A549 (cell line): ENCODE results near the gene BNIP1. TPM values are rescaled to one million over a fixed set of nuclear protein-coding genes. Genes with fewer than 3 reads are reported as not detected.

Source experiments
- ATAC-seq, 2 experiments: fragments of 200-7000 bp in 1 of 2; fragments of >200 bp in 1 of 2; cut with Nextera tagmentation in 1 of 2; cut with Tn5 transposase in 1 of 2; 3 replicates each; pipeline versions ENCODE4 v1.8.0 to v1.9.1; 2018 to 2020; ENCODE audit warnings: mild to moderate bottlenecking in 1 of 2, moderate library complexity in 1 of 2
- CTCF ChIA-PET: fragments of 300-600 bp; sonication (Branson Sonifier 250); formaldehyde crosslinking; extraction: SDS; loops from one replicate; lab custom pipeline; 2021; ENCODE audit warnings: antibody characterized with exemption, inconsistent platforms; lab: Yijun Ruan, JAX
- POLR2A ChIA-PET: fragments of 350-600 bp; formaldehyde crosslinking; extraction: SDS; loops from one replicate; lab custom pipeline; 2021; ENCODE audit warnings: antibody characterized with exemption, inconsistent platforms; lab: Yijun Ruan, JAX
- DNase-seq, 2 experiments: peaks; one replicate each; pipeline versions ENCODE4 v3.0.0 to v3.0.0-alpha.2; 2011 to 2016; ENCODE audit warnings: low read depth in 1 of 2, low spot score in 1 of 2
- FAIRE-seq: peaks from 2 replicates; lab custom pipeline; 2011; peaks lifted over from hg19 to GRCh38; lab: Jason Lieb, UNC
- H3K27ac ChIP-seq, 2 experiments: fragments of >200 bp; sonication (Bioruptor Twin); formaldehyde crosslinking; 3 replicates each; pipeline ENCODE4 v1.5.1; 2016 to 2017
- H3K4me1 ChIP-seq: fragments of >200 bp; sonication (Bioruptor Twin); formaldehyde crosslinking; 3 replicates; pipeline ENCODE4 v1.6.1; 2016
- H3K4me2 ChIP-seq: fragments of >200 bp; sonication (Bioruptor Twin); formaldehyde crosslinking; 3 replicates; pipeline ENCODE4 v1.6.1; 2016
- H3K4me3 ChIP-seq: fragments of >200 bp; sonication (Bioruptor Twin); formaldehyde crosslinking; 3 replicates; pipeline ENCODE4 v1.5.1; 2016
- H3K9me3 ChIP-seq: fragments of >200 bp; sonication (Bioruptor Twin); formaldehyde crosslinking; 3 replicates; pipeline ENCODE4 v1.6.1; 2016
- CHD4 ChIP-seq: fragments of 200-600 bp; sonication (generic); IDR thresholded peaks from 2 replicates; pipeline ENCODE4 v1.6.1; 2016; ENCODE audit warnings: antibody characterized with exemption, mild to moderate bottlenecking, borderline replicate concordance
- EHF ChIP-seq: fragments of 250-450 bp; sonication (Bioruptor Pico); IDR thresholded peaks from 2 replicates; pipeline ENCODE4 v1.5.0; 2020; ENCODE audit warnings: mild to moderate bottlenecking
- GATA3 ChIP-seq: IDR thresholded peaks from 2 replicates; pipeline ENCODE4 v1.6.1; 2012; ENCODE audit warnings: borderline replicate concordance
- JUNB ChIP-seq: fragments of >200 bp; sonication (Bioruptor Twin); formaldehyde crosslinking; IDR thresholded peaks from 2 replicates; pipeline ENCODE4 v1.6.1; 2016
- MYC ChIP-seq: IDR thresholded peaks from 2 replicates; pipeline ENCODE4 v1.6.1; 2012; ENCODE audit warnings: mild to moderate bottlenecking, inconsistent platforms, low read length, improper control_type of control experiment, borderline replicate concordance
- NPAS2 ChIP-seq: fragments of 250-450 bp; sonication (Bioruptor Pico); IDR thresholded peaks from 2 replicates; pipeline ENCODE4 v1.8.0; 2022; ENCODE audit warnings: mild to moderate bottlenecking, moderate library complexity, borderline replicate concordance
- PHF8 ChIP-seq: fragments of 200-600 bp; sonication (generic); IDR thresholded peaks from 2 replicates; pipeline ENCODE4 v1.6.1; 2016; ENCODE audit warnings: low read depth, mild to moderate bottlenecking, antibody characterized with exemption, moderate library complexity, borderline replicate concordance
- POLR2A ChIP-seq: IDR thresholded peaks from 2 replicates; pipeline ENCODE4 v1.6.1; 2012; ENCODE audit warnings: mild to moderate bottlenecking, low read length
- RAD21 ChIP-seq, 2 experiments: fragments of >200 bp in 1 of 2; sonication (Bioruptor Twin) in 1 of 2; formaldehyde crosslinking in 1 of 2; IDR thresholded peaks in 1 of 2; conservative IDR thresholded peaks in 1 of 2; 2 replicates in 1 of 2; 3 replicates in 1 of 2; pipeline ENCODE4 v1.6.1; 2012 to 2018; ENCODE audit warnings: inconsistent platforms in 1 of 2
- RCOR1 ChIP-seq: fragments of 150-350 bp; IDR thresholded peaks from 2 replicates; pipeline ENCODE4 v1.6.1; 2014; ENCODE audit warnings: antibody characterized with exemption, low read length, low read depth
- ZFP36 ChIP-seq: fragments of 450-650 bp; IDR thresholded peaks from 2 replicates; pipeline ENCODE4 v1.6.1; 2014; ENCODE audit warnings: borderline replicate concordance; ENCODE audit not compliant: partially characterized antibody
- ZSCAN20 ChIP-seq: fragments of 250-450 bp; sonication (Bioruptor Pico); IDR thresholded peaks from 2 replicates; pipeline ENCODE4 v1.8.0; 2022; ENCODE audit warnings: mild to moderate bottlenecking, moderate library complexity
- WGBS: methylation state at CpG from one replicate; pipeline ENCODE4 v1.1.6; 2017; ENCODE audit errors: missing lambda C conversion rate; 5-methylcytosine and 5-hydroxymethylcytosine counted together
- polyA plus RNA-seq, 4 experiments: library from polyadenylated mRNA; depleted of rRNA in 3 of 4; stranded (reverse); fragments of >200 nt; fragmentation: RNase III in 1 of 4; extraction: RNeasy Plus Mini Kit Qiagen cat#74134 plus additional on column Dnase treatment in 1 of 4; gene quantifications; 2 replicates in 3 of 4; 3 replicates in 1 of 4; pipeline ENCODE4 v1.2.3, GENCODE V29; 2011 to 2017
- TF ChIP-seq, protein P1 (sequence below): fragments of >200 bp; sonication (Bioruptor Twin); formaldehyde crosslinking; IDR thresholded peaks from 2 replicates; pipeline ENCODE4 v1.6.1; 2016
- TF ChIP-seq, protein P2 (sequence below): fragments of >200 bp; sonication (Bioruptor Twin); formaldehyde crosslinking; IDR thresholded peaks from 3 replicates; pipeline ENCODE4 v1.6.1; 2016
- TF ChIP-seq, protein P3 (sequence below): IDR thresholded peaks from 2 replicates; pipeline ENCODE4 v1.6.1; 2012
- TF ChIP-seq, protein P4 (sequence below): fragments of 250-450 bp; sonication (Bioruptor Pico); IDR thresholded peaks from 2 replicates; pipeline ENCODE4 v1.5.0; 2021; ENCODE audit warnings: mild to moderate bottlenecking, moderate library complexity, borderline replicate concordance
- TF ChIP-seq, protein P5 (sequence below): fragments of 150-350 bp; IDR thresholded peaks from 2 replicates; pipeline ENCODE4 v1.6.1; 2014; ENCODE audit warnings: low read depth, mild to moderate bottlenecking, low read length

BNIP1 gene
- polyA plus RNA-seq, 2 of the 4 experiments (the other 2 are of a cell fraction): 15.8 to 26.7 TPM

DNA sequence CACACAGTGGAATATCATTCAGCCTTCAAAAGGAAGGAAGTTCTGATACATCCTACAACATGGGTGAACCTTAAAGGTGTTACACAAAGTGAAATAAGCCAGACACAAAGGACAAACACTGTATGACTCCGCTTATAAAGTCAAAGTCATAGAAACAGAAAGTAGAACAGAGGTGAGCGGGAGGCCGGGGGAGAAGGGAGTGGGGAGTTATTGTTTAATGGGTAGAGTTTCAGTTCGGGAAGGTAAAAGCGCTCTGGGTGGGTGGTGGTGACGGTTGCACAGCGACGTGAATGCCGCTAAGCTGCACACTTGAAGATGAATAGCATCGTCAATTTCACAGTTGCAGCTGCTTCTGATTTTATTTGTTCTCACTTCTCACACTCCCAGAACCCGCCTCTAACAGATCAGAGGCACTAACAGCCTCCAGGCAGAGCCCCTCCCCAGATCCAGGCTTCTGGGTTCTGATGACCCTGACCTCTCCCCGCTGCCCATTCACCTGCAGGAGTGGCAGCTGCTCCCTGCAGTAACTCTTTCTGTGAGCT, 34.1 kb downstream of the BNIP1 start:
- FAIRE-seq: no peak
- no peaks in the 10 kb centered on the region for H3K4me1 ChIP-seq
- WGBS: 80% methylated on average over 12 of the region's 12 CpGs
- H3K4me3 ChIP-seq: no peak overlapping the region
- DNase-seq: no peak
- H3K9me3 ChIP-seq: 0 out of 3 replicates have a peak, but pooled peaks cover 5% of the 10 kb centered on the region
- CTCF ChIA-PET: interaction anchor here (0.5 kb wide), 1 partner anchor 117 kb away, joined by 3 read pairs; no protein-coding TSS in a partner anchor
- no peak for TF ChIP-seq PHF8
- TF ChIP-seq ZFP36: no peak
- TF ChIP-seq, protein P1, sequence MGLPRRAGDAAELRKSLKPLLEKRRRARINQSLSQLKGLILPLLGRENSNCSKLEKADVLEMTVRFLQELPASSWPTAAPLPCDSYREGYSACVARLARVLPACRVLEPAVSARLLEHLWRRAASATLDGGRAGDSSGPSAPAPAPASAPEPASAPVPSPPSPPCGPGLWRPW: no peak
- TF ChIP-seq RCOR1: no peak
- no peak for TF ChIP-seq NPAS2
- TF ChIP-seq, protein P2, sequence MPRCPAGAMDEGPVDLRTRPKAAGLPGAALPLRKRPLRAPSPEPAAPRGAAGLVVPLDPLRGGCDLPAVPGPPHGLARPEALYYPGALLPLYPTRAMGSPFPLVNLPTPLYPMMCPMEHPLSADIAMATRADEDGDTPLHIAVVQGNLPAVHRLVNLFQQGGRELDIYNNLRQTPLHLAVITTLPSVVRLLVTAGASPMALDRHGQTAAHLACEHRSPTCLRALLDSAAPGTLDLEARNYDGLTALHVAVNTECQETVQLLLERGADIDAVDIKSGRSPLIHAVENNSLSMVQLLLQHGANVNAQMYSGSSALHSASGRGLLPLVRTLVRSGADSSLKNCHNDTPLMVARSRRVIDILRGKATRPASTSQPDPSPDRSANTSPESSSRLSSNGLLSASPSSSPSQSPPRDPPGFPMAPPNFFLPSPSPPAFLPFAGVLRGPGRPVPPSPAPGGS: no peak
- TF ChIP-seq MYC: no peak
- TF ChIP-seq, protein P3, sequence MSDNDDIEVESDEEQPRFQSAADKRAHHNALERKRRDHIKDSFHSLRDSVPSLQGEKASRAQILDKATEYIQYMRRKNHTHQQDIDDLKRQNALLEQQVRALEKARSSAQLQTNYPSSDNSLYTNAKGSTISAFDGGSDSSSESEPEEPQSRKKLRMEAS: no peak
- TF ChIP-seq JUNB: no peak
- TF ChIP-seq, protein P4, sequence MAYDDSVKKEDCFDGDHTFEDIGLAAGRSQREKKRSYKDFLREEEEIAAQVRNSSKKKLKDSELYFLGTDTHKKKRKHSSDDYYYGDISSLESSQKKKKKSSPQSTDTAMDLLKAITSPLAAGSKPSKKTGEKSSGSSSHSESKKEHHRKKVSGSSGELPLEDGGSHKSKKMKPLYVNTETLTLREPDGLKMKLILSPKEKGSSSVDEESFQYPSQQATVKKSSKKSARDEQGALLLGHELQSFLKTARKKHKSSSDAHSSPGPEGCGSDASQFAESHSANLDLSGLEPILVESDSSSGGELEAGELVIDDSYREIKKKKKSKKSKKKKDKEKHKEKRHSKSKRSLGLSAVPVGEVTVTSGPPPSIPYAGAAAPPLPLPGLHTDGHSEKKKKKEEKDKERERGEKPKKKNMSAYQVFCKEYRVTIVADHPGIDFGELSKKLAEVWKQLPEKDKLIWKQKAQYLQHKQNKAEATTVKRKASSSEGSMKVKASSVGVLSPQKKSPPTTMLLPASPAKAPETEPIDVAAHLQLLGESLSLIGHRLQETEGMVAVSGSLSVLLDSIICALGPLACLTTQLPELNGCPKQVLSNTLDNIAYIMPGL: no peak
- TF ChIP-seq, protein P5, sequence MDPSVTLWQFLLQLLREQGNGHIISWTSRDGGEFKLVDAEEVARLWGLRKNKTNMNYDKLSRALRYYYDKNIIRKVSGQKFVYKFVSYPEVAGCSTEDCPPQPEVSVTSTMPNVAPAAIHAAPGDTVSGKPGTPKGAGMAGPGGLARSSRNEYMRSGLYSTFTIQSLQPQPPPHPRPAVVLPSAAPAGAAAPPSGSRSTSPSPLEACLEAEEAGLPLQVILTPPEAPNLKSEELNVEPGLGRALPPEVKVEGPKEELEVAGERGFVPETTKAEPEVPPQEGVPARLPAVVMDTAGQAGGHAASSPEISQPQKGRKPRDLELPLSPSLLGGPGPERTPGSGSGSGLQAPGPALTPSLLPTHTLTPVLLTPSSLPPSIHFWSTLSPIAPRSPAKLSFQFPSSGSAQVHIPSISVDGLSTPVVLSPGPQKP: no peak
- TF ChIP-seq CHD4: no peak
- TF ChIP-seq RAD21 (conservative IDR thresholded peaks at IDR 0.05 in 1 of 2, IDR thresholded peaks at IDR 0.05 in 1 of 2): no peak
- TF ChIP-seq ZSCAN20: no peak
- no peak overlapping the region for H3K4me2 ChIP-seq
- POLR2A ChIA-PET: no interaction called here
- ATAC-seq: no peak
- no peak overlapping the region for H3K27ac ChIP-seq

DNA sequence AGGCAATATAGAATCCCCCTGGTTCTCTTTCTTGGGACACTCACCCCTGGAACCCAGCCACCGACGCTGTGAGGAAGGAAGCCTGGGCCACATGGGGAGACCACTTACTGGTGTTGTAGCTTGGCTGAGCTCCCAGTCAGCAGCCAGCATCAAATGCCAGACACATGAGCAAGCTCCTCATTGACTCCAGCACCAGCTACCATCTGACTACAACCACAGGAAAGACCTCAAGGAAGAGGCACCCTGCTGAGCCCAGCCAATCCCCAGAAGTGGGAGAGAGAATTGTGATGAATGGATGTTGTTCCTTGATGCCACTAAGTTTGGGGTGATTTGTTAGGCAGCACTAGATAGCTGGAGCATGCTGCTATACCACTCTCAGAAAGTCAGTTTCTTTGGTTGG, 36.0 kb downstream of the BNIP1 start:
- FAIRE-seq: no peak
- Histone ChIP-seq H3K27ac (no peak overlapping the region), H3K9me3 (0 out of 3 replicates have a peak, but pooled peaks cover 5% of the 10 kb centered on the region), H3K4me3 (no peak overlapping the region), H3K4me2 (no peak overlapping the region), H3K4me1 (no peaks in the 10 kb centered on the region)
- POLR2A ChIA-PET: no interaction called here
- ATAC-seq: no peak
- TF ChIP-seq GATA3 (no peak), EHF (CRISPR knock-in tag) (no peak), POLR2A (no peak)
- TF ChIP-seq, protein P2: no peak
- 69% methylated on average over 2 of the region's 2 CpGs for WGBS
- CTCF ChIA-PET: interaction anchor here (0.6 to 1.9 kb wide), 2 partner anchors 212 to 483 kb away, joined by 3 to 6 read pairs; no protein-coding TSS in a partner anchor
- DNase-seq: no peak
